Left lobe of liver (tissue), 2 donors: ENCODE data around the gene PRPSAP1. TPM values are rescaled to one million over a fixed set of nuclear protein-coding genes. Genes with fewer than 3 reads are reported as not detected.
"Not testable (repeated sequence)": the region's sequence is repeated elsewhere in the genome, so short reads cannot be mapped to it uniquely, and the experiment has no call there.

Source experiments
- ATAC-seq: fragments of 200-7000 bp; cut with Tn5 transposase; one replicate; pipeline ENCODE4 v1.9.1; 2020; ENCODE audit warnings: mild to moderate bottlenecking, moderate library complexity
- DNase-seq: peaks from one replicate; pipeline ENCODE4 v3.0.0-alpha.2; 2020; ENCODE audit warnings: low spot score
- total RNA-seq: library from RNA; stranded (reverse); gene quantifications from one replicate; pipeline ENCODE4 v1.2.1, GENCODE V29; 2021
- donor health status: DM: no; HTN: no; CAD: no; lungs with moderate emphysema.
- donor health status: DM: no; HTN: yes; CAD: no.

Gene PRPSAP1
- total RNA-seq, 1 donor from 2014 or later: 55.0 TPM

DNA sequence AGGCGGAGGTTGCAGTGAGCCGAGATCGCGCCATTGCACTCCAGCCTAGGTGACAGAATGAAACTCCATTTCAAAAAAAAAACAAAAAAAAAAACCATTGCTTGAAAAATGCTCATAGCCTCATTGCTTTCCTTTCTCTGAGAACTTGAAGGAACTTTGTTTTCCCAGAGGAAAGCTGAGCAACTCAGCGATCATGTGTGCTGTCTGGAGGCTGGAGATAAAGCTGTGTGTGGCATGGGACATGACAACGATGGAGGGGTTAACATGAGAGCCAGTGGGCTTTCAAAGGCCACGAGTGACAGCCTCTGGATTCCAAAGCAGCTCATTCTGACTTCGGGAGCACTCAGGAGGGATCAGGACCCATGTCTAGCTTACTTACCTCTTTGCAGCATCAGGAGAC is 24.1 kb downstream of the PRPSAP1 start:
- DNase-seq (no peak), ATAC-seq (no peak)

GRCh38 chr17:76327696-76328095 is 26.0 kb downstream of the PRPSAP1 start:
- ATAC-seq (peak; percentile 21), DNase-seq (no peak)

DNA sequence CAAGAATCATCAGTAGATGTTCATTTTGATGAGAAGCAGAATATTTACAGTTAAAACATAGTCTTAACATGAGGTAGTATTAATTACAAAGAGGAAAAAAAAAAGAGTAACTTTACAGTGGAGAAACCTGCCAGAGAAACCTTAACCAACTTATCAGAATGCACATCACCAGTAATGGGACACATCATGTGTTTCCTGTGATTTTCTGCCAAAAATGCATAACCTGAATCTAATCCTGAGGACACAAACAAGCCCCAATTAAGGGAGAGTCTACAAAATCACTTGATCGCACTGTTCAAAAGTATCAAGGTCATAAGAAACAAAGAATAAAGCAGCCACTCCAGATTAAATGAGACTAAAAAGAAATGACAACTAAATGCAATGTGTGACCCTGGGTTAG is 27.4 kb downstream of the PRPSAP1 start:
- no peak for ATAC-seq
- no peak for DNase-seq

DNA sequence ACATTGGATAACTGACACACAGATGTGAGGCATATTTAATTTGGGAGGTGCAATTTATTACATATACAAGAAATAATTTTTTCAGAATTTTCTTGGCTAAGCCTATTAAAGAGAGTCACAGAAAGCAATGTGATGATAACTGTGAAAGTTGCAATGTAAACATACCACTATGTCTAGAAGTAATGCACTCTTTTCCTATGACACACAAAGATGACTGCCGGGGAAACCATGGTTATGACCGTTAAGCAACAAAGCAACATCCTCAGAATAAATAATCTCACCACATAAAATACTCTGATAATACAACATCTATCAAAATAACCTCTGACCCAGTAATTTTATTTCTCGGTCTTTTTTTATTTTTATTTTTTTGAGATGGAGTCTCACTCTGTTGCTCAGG is 35.1 kb downstream of the PRPSAP1 start:
- no peak for ATAC-seq
- DNase-seq: no peak

DNA sequence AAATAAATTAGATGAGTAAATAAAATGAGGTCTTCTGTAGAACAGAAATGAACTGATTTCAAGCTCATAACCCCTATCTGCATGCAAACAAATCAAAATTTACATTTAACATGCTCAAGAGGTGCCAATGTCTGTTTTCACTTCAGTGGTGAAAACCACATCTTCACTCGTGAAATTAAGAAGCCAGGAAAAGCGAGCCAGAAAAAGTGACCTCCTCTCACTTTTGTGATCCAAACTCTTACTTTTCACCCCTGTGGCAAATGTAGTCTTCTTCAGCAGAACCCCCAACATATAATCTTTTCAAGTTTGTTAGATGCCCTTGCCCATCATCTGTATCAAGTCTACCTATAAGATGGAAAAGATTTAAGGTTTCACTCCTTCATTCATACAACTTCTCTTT is 36.2 kb downstream of the PRPSAP1 start:
- DNase-seq (no peak), ATAC-seq (no peak)

DNA sequence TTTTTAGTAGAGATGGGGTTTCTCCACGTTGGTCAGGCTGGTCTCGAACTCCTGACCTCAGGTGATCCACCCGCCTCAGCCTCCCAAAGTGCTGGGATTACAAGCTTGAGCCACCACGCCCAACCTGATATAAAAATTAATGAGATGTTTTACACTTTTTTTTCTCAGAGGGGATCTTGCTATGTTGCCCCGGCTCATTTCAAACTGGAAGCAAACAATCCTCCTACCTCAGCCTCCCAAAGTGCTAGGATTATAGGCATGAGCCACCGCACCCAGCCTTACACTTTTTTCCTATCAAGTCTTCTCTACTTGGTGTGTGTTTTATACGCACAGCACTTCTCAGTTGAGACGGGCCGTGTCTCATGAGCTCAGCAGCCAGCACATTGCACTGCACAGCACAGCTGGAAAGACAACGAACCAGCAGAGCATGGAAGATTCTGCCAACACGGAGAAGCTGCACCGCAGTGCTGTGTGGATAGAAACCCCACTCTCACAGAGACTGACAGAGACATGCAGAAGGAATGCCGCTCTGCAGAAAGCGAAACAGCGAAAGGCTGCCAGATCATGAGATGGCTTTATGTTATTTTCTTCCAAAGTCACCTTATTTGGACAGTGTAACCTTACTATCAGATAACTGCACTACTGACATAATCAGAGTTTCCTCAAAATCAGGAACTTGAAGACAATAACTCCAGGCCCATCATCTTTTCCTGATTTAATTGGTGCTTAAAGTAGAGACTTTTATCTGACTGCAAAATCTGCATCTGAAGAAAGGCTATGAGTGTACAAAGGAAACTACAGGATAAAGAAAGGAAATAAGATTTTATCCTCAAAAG is 39.1 kb downstream of the PRPSAP1 start:
- DNase-seq (no peak), ATAC-seq (peak; percentile 26)

- no peak for DNase-seq
- ATAC-seq: no peak
Observed at GRCh38 chr17:76312735-76313134, 41.0 kb downstream of the PRPSAP1 start.

GRCh38 chr17:76309461-76309860 is 44.3 kb downstream of the PRPSAP1 start:
- DNase-seq: no peak
- no peak for ATAC-seq

DNA sequence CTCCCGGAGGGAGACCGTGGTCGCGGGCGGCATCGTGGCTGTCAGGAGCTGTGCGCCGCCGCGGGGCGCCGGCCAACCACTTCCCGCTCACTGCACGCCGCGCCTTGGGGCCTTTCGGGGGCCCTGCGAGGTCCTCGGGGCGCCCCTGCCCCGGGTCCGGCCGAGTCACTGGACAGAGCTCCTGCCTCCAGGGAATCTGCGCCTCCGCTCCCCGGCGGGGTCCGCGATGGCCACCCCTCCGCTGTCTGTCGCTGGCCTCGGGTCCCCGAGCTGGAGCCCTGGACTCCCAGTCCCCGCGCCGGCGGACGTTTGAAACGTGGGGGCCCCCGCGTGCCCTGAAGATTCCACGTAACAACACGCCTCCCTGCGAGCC is 45.8 kb downstream of the PRPSAP1 start, which contains the start of gene QRICH2:
QRICH2 (minus strand) TSS at position 311 of the 373 bp plus-strand sequence; CDS start at position 33, 278 bp downstream.
- no peak for ATAC-seq
- no peak for DNase-seq

DNA sequence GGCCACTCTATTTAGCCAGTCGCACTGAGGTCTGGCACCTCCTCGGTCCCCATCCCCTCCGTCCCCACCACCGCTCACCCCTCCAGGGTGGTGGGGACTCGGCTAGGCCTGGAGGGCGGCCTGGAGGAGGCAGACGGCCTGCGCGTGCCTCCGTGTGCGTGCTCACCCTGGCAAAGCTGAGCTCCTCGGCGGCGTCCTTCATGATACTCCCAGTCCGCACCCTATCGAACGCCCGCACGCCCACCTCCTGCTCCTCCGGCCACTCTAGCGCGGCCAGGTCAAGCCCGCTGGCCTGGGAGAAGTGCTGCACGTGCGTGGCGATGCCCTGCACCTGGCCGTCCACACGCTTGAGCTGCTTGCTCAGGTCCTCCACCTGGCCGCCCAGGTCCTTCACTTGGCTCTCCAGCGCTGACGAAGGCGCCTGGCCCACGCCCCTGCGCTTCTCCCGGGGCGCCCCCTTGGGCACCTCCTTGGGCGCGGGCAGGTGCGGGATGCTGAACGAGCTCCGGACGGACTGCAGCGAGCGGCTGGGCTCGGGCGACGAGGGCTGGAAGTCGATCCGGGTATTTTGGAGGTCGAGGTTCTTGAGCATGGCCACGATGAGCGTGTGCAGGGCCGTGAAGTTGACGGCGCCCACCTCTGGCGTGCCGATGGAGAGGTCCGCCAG is 46.3 kb downstream of the PRPSAP1 start:
- DNase-seq (no peak), ATAC-seq (peak; percentile 8)

- DNase-seq, ATAC-seq: not testable (repeated sequence)
Observed at GRCh38 chr17:76305135-76305454, 48.6 kb downstream of the PRPSAP1 start.

GRCh38 chr17:76304226-76305134 is 49.2 kb downstream of the PRPSAP1 start:
- ATAC-seq (peak; percentile 25), DNase-seq (no peak)

DNA sequence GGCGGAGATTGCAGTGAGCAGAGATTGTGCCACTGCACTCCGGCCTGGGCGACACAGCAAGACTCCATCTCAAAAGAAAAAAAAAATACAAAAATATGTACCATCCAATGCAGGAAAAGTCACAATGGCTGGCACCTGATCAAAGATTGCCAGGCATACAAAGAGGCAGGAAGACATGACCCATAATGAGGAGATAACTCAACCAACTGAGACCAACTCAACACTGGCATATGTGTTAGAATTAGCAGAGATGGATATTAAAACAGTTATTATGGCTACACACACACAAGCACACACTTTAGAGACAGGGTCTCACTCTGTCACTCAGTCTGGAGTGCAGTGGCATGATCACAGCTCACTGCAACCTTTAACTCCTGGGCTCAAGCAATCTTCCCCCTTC is 56.3 kb downstream of the PRPSAP1 start:
- ATAC-seq: no peak
- DNase-seq: no peak

DNA sequence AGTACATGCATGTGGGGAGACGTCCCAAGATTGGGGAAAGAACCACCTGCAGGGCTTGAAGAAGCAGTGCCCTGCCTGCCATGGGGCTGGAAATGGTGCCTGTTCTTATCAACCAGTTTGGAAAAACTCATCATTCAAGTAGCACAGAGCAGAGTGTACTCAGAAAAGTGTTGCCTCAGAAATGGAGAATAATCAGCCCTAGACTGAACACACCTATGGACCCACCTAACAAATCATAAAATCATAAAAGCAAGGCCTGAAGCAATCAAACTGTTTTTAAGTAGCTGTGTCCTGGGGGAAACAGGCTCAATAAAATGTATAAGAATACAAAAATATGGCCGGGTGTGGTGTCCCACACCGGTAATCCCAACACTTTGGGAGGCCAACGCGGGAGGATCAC is 56.8 kb downstream of the PRPSAP1 start:
- DNase-seq (no peak), ATAC-seq (no peak)

GRCh38 chr17:76296186-76296585 is 57.5 kb downstream of the PRPSAP1 start:
- DNase-seq (no peak), ATAC-seq (no peak)

DNA sequence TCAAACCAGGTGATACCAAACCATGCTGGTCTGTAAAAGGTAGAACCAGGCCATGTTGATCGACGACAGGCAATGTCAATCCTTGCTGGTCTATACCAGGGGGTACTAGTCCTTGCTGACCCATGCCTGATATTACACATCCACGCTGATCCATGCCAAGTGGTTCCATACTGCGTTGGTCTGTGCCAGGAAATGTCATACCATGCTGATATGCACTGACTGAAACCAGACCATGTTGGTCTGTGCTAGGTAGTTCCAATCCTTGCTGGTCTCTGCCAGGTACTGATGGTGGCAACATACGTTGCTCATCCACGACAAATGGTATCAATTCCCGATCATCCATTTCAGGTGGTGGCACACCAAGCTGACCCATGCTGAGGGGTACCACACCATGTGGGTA is 60.6 kb downstream of the PRPSAP1 start:
- DNase-seq (no peak), ATAC-seq (no peak)

DNA sequence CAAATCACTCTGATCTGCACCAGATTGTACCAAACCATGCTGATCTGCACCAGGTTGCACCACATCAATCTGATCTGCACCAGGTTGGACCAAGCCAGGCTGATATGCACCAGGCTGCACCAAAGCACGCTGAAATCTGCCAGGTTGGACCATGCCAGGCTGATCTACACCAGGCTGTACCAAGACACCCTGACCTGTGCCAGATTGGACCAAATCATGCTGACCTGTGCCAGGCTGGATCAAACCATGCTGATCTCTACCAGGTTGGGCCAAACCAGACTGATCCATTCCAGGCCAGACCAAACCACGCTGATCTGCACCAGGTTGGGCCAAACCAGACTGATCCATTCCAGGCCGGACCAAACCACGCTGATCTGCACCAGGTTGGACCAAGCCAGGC is 61.1 kb downstream of the PRPSAP1 start:
- no peak for DNase-seq
- ATAC-seq: no peak

DNA sequence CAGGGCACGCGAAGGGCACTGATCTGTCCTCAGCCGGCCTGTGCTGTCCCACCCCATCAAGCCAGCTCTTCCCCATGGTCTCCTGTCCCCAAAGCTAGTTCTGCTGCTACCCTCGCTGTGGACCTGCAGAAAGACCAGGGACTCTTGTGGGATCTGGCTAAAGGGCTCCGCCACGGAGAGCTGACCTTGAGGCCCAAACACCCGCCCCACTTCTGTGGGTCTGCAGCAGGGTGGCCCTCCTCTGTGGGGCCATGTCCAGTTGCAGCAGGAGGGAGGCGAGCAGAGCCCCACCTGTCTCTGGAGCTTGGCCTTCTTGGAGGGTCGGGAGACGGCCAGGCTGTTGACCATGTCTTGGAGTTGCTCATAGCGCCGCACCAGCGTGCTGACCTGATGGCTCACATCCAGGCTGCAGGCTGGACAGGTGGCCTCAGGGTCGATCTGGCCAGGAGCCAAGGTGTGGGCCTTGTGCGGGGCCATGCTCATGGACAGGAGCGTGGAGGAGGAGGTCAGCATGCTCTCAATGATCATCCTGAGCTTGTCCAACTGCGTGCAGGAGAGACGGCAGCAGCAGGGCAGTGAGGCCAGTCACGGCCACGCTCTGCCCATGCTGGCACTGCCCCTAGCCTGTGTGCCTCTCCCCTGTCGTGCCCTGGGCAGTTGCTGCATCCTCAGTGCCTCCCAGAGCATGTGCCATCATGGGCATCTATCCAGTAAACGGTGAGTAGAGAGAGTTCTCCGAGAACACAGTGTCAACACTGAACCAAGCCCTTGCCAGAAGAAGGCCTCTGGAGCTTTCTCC is 71.9 kb downstream of the PRPSAP1 start:
- DNase-seq: peak; percentile 74
- peak; percentile 58 for ATAC-seq

- no peak for DNase-seq
- no peak for ATAC-seq
Observed at GRCh38 chr17:76280650-76281049, 73.1 kb downstream of the PRPSAP1 start.

GRCh38 chr17:76279742-76280287 is 73.9 kb downstream of the PRPSAP1 start:
- DNase-seq: peak; percentile 44
- no peak for ATAC-seq
